GM12873 (cell line): ENCODE data around the gene FPGS.

Experiments used
- TF ChIP-seq, protein P1 (sequence below): IDR thresholded peaks from 2 replicates; pipeline ENCODE4 v1.5.1; 2012; ENCODE audit warnings: low read depth, mild to moderate bottlenecking, moderate library complexity, low read length, control low read depth; ENCODE audit not compliant: insufficient read depth; ENCODE audit errors: missing control alignments

The FPGS gene

DNA sequence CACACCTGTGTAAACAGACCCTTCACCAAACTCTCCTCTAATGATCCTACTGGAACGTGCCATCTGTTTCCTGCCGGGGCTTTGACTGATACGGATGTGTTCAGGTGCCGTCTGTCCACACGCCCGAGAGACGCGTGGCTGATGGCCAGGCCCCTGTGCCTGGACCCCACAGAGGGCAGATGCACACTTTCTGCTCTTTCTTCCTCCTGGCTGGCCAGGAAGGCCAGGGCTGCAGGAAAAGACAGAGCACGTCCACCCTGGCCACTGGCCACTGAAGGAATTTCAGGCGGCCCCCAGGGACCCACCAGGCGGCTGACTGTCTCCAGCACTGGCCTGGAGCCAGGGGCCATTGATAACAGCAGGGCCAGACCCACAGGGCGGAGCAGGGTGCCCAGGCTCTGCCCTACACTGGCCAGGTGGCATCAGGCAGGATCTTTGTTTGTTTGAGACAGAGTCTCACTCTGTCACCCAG is 55.4 kb downstream of the FPGS start:
- TF ChIP-seq, protein P1, sequence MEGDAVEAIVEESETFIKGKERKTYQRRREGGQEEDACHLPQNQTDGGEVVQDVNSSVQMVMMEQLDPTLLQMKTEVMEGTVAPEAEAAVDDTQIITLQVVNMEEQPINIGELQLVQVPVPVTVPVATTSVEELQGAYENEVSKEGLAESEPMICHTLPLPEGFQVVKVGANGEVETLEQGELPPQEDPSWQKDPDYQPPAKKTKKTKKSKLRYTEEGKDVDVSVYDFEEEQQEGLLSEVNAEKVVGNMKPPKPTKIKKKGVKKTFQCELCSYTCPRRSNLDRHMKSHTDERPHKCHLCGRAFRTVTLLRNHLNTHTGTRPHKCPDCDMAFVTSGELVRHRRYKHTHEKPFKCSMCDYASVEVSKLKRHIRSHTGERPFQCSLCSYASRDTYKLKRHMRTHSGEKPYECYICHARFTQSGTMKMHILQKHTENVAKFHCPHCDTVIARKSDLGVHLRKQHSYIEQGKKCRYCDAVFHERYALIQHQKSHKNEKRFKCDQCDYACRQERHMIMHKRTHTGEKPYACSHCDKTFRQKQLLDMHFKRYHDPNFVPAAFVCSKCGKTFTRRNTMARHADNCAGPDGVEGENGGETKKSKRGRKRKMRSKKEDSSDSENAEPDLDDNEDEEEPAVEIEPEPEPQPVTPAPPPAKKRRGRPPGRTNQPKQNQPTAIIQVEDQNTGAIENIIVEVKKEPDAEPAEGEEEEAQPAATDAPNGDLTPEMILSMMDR = no peak

- TF ChIP-seq, protein P1 = no peak
Measured at GRCh38 chr9:127860260-127860659, 57.6 kb downstream of the FPGS start.

GRCh38 chr9:127860779-127861178 is 58.1 kb downstream of the FPGS start:
- TF ChIP-seq, protein P1 = no peak

DNA sequence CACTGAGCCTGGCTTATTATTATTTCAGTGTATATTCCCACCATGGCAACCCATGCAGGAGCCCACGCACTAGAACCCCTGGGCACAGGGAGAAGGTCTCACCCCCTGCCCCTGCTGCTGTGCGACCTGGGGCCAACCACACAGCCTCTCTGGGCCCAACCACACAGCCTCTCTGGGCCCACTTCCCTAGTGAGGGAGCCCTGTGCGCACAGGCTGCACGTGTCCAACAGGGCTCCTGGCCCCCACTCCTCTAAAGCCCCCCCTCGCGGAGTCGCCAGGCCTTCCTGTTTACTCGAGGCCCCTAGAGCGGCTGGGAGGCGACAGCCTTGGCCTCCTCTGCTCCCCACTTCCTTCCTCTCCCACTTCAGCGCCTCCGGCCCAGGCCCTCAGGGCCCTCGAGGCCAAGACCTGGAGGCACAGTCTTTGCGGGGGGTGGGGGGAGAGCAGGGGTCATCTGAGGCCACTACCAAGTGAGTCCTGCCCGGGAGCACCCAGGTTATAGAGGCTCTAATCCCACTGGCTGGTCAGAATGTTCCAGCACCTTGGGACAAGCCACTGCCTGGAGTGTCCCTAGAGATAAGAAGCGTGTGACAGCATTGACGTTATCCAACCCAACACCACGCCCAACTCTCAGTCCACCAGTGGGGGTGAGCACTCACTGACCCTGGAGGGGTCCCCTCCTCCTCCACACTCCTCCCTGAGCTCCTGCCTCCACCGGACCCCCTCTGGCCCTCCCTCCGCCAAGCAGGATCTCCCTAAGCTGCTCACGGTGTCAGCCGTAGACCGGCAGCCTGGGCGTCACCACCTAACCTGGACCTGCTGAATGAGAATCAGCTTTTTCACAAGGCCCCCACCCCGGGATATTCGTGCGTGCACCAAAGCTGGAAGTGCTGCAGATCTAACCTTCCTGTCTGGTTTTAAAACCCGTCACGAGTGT is 59.7 kb downstream of the FPGS start:
- TF ChIP-seq, protein P1 = no peak

DNA sequence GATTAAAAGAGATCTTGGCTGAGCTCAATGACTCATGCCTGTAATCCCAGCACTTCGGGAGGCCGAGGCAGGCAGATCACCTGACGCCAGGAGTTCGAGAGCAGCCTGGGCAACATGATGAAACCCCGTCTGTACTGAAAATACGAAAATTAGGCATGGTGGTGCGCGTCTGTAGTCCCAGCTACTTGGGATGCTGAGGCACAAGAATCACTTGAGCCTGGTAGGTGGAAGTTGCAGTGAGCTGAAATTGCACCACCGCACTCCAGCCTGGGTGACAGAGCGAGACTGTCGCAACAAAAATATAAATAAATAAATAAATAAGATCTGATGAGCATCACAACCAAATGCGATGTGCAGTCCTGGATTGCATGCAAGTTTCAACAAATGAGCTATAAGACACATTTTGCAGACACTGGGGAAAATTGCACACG is 60.5 kb downstream of the FPGS start:
- TF ChIP-seq, protein P1 = no peak
